Endodermal cell (in vitro differentiated cells): ENCODE measurements around the gene SLC25A40. TPM values are rescaled to one million over a fixed set of nuclear protein-coding genes. Genes with fewer than 3 reads are reported as not detected.

Experiments used
- DNase-seq: peaks from one replicate; pipeline ENCODE4 v3.0.0-alpha.2; 2017
- H3K27ac ChIP-seq: 2 replicates; pipeline ENCODE4 v1.5.1; 2013; ENCODE audit warnings: mild to moderate bottlenecking, low read depth, low read length, moderate library complexity
- H3K27me3 ChIP-seq: 2 replicates; pipeline ENCODE4 v1.6.1; 2013; ENCODE audit warnings: mild to moderate bottlenecking, low read length, moderate library complexity; ENCODE audit not compliant: insufficient read depth, control insufficient read depth, poor library complexity, severe bottlenecking
- H3K36me3 ChIP-seq: 2 replicates; pipeline ENCODE4 v1.7.0; 2013; ENCODE audit warnings: mild to moderate bottlenecking, low read length, moderate library complexity; ENCODE audit not compliant: control insufficient read depth, insufficient read depth
- H3K4me1 ChIP-seq: one replicate; pipeline ENCODE4 v1.7.0; 2013; ENCODE audit warnings: low read length; ENCODE audit not compliant: control insufficient read depth, insufficient read depth
- H3K4me3 ChIP-seq: 2 replicates; pipeline ENCODE4 v1.5.1; 2013; ENCODE audit warnings: mild to moderate bottlenecking, low read length, moderate library complexity
- H3K9ac ChIP-seq: 2 replicates; pipeline ENCODE4 v1.6.1; 2013; ENCODE audit warnings: mild to moderate bottlenecking, low read length, moderate library complexity; ENCODE audit not compliant: poor library complexity, severe bottlenecking; ENCODE audit errors: extremely low read depth
- H3K9me3 ChIP-seq: 2 replicates; pipeline ENCODE4 v1.6.1; 2013; ENCODE audit warnings: mild to moderate bottlenecking, low read length, moderate library complexity; ENCODE audit not compliant: control insufficient read depth
- H3K27ac Mint-ChIP-seq: 2 replicates; pipeline ENCODE4 v1.8.0; 2020; ENCODE audit warnings: mixed read lengths
- H3K27me3 Mint-ChIP-seq: 2 replicates; pipeline ENCODE4 v1.8.0; 2021; ENCODE audit warnings: mild to moderate bottlenecking, mixed read lengths; ENCODE audit not compliant: insufficient read depth
- H3K36me3 Mint-ChIP-seq: 2 replicates; pipeline ENCODE4 v1.8.0; 2020; ENCODE audit warnings: low read depth, mixed read lengths
- H3K4me1 Mint-ChIP-seq: 2 replicates; pipeline ENCODE4 v1.8.0; 2020; ENCODE audit warnings: mixed read lengths
- H3K4me3 Mint-ChIP-seq: 2 replicates; pipeline ENCODE4 v1.8.0; 2020; ENCODE audit warnings: mild to moderate bottlenecking, moderate library complexity, mixed read lengths
- H3K9me3 Mint-ChIP-seq: 2 replicates; pipeline ENCODE4 v1.8.0; 2020; ENCODE audit warnings: mild to moderate bottlenecking, mixed read lengths
- CTCF ChIP-seq: fragments of 200-600 bp; sonication (generic); conservative IDR thresholded peaks from 2 replicates; pipeline ENCODE4 v1.5.0; 2021; ENCODE audit warnings: antibody characterized with exemption, mild to moderate bottlenecking
- WGBS, 2 experiments: methylation state at CpG; one replicate each; pipeline versions ENCODE4 v1.1.5 to v1.1.7; 2013; ENCODE audit warnings: missing lambda C conversion rate in 2 of 2, mixed read lengths in 1 of 2; ENCODE audit not compliant: insufficient coverage in 1 of 2, insufficient read length in 1 of 2; 5-methylcytosine and 5-hydroxymethylcytosine counted together
- total RNA-seq, 2 donors: library from RNA; stranded (reverse); fragmentation: NEBNext Ultra II Directional in 1 of 2; extraction: Animal tissue kit (Norgen Biotek cat#: 25700) in 1 of 2; gene quantifications; 2 replicates in 1 of 2; 3 replicates in 1 of 2; pipeline ENCODE4 v1.2.1, GENCODE V29; 2021

Gene SLC25A40
- total RNA-seq, 2 donors from 2014 or later = 20.9 to 32.6 TPM

GRCh38 chr7:87850836-87851593 lies 25.1 kb downstream of the SLC25A40 start:
- no peaks in the 10 kb centered on the region for H3K27me3 ChIP-seq
- TF ChIP-seq CTCF = no peak
- H3K36me3 Mint-ChIP-seq = peaks cover 36% of the 10 kb centered on the region
- H3K27ac ChIP-seq = no peak overlapping the region
- H3K4me3 ChIP-seq = no peak overlapping the region
- no peaks in the 10 kb centered on the region for H3K9me3 ChIP-seq
- peak overlapping the region; percentile 3 for H3K27ac Mint-ChIP-seq
- no peaks in the 10 kb centered on the region for H3K27me3 Mint-ChIP-seq
- no peak overlapping the region for H3K9ac ChIP-seq
- no peaks in the 10 kb centered on the region for H3K4me1 Mint-ChIP-seq
- H3K4me3 Mint-ChIP-seq = no peak overlapping the region
- H3K9me3 Mint-ChIP-seq = no peaks in the 10 kb centered on the region
- DNase-seq = no peak
- 98 to 100% methylated on average over 1 of the region's 1 CpG for WGBS, 2 experiments
- H3K36me3 ChIP-seq = peaks cover 32% of the 10 kb centered on the region
- no peaks in the 10 kb centered on the region for H3K4me1 ChIP-seq

GRCh38 chr7:87837597-87837996 lies 38.6 kb downstream of the SLC25A40 start:
- Histone ChIP-seq H3K36me3 (no peaks in the 10 kb centered on the region), H3K27ac (no peak overlapping the region), H3K9ac (no peak overlapping the region), H3K9me3 (no peaks in the 10 kb centered on the region), H3K4me1 (no peaks in the 10 kb centered on the region), H3K4me3 (no peak overlapping the region), H3K27me3 (no peaks in the 10 kb centered on the region)
- no peak for DNase-seq
- Mint-ChIP-seq H3K27me3 (no peaks in the 10 kb centered on the region), H3K4me1 (peaks cover 3% of the 10 kb centered on the region), H3K36me3 (no peaks in the 10 kb centered on the region), H3K4me3 (no peak overlapping the region), H3K9me3 (no peaks in the 10 kb centered on the region), H3K27ac (no peak overlapping the region)
- WGBS, 2 experiments = no CpG with 5 or more reads among the region's 1 CpG
- no peak for TF ChIP-seq CTCF

GRCh38 chr7:87833130-87833529 lies 43.0 kb downstream of the SLC25A40 start:
- H3K36me3 ChIP-seq = no peaks in the 10 kb centered on the region
- Mint-ChIP-seq H3K36me3 (no peaks in the 10 kb centered on the region), H3K27me3 (no peaks in the 10 kb centered on the region), H3K4me1 (no peaks in the 10 kb centered on the region), H3K27ac (no peak overlapping the region), H3K4me3 (no peak overlapping the region), H3K9me3 (peaks cover 2% of the 10 kb centered on the region)
- no peak overlapping the region for H3K4me3 ChIP-seq
- no peak overlapping the region for H3K9ac ChIP-seq
- H3K27me3 ChIP-seq = no peaks in the 10 kb centered on the region
- H3K9me3 ChIP-seq = peaks cover 7% of the 10 kb centered on the region
- no peak overlapping the region for H3K27ac ChIP-seq
- TF ChIP-seq CTCF = no peak
- WGBS, 2 experiments = 83 to 90% methylated on average over 1 of the region's 1 CpG
- no peak for DNase-seq
- no peaks in the 10 kb centered on the region for H3K4me1 ChIP-seq
